ENCODE data around the gene DCN. TPM values are rescaled to one million over a fixed set of nuclear protein-coding genes. Genes with fewer than 3 reads are reported as not detected.

Gene DCN
- total RNA-seq, 4 donors from 2014 or later = 1,699 to 4,675 (median 2,258) TPM

- H3K4me3 ChIP-seq = no peak overlapping the region
- intact Hi-C loops (cut with DNase I; ENCODE audit: low total_unique reads) = no loop called here
- H3K27me3 ChIP-seq = no peaks in the 10 kb centered on the region
- no peaks in the 10 kb centered on the region for H3K36me3 ChIP-seq
- DNase-seq = peak; percentile 29 to 37
- no peaks in the 10 kb centered on the region for H3K9me3 ChIP-seq
- no peak for TF ChIP-seq POLR2A (IDR thresholded peaks at IDR 0.05)
- no peak for TF ChIP-seq CTCF (IDR thresholded peaks at IDR 0.05)
- H3K4me1 ChIP-seq = peaks cover 0 to 21% of the 10 kb centered on the region in 2 donors
- peak overlapping the region; percentile 77 to 87 for H3K27ac ChIP-seq
These were observed 44.2 kb downstream of the DCN start for GRCh38 chr12:91138337-91138920.

GRCh38 chr12:91133871-91134270 lies 48.7 kb downstream of the DCN start:
- no peak for DNase-seq
- H3K27me3 ChIP-seq = no peaks in the 10 kb centered on the region
- H3K9me3 ChIP-seq = no peaks in the 10 kb centered on the region
- H3K36me3 ChIP-seq = no peaks in the 10 kb centered on the region
- H3K4me1 ChIP-seq = no peaks in the 10 kb centered on the region
- peak overlapping the region in 1 of 2 donors; percentile 38 for H3K27ac ChIP-seq
- TF ChIP-seq POLR2A (IDR thresholded peaks at IDR 0.05) (no peak), CTCF (IDR thresholded peaks at IDR 0.05) (no peak)
- H3K4me3 ChIP-seq = no peak overlapping the region
- intact Hi-C loops (cut with DNase I; ENCODE audit: low total_unique reads) = no loop called here

GRCh38 chr12:91129662-91130362 lies 52.8 kb downstream of the DCN start:
- TF ChIP-seq CTCF (IDR thresholded peaks at IDR 0.05) (no peak), POLR2A (IDR thresholded peaks at IDR 0.05) (no peak)
- Histone ChIP-seq H3K27me3 (no peaks in the 10 kb centered on the region), H3K9me3 (no peaks in the 10 kb centered on the region), H3K4me3 (no peak overlapping the region), H3K36me3 (no peaks in the 10 kb centered on the region), H3K4me1 (no peaks in the 10 kb centered on the region), H3K27ac (peak overlapping the region in 1 of 2 donors; percentile 33)
- DNase-seq = no peak
- intact Hi-C loops (cut with DNase I; ENCODE audit: low total_unique reads) = no loop called here

- intact Hi-C loops (cut with DNase I; ENCODE audit: low total_unique reads) = no loop called here
- Histone ChIP-seq H3K4me1 (no peaks in the 10 kb centered on the region), H3K9me3 (no peaks in the 10 kb centered on the region), H3K36me3 (no peaks in the 10 kb centered on the region), H3K27me3 (no peaks in the 10 kb centered on the region), H3K4me3 (no peak overlapping the region), H3K27ac (peak overlapping the region; percentile 71 to 90)
- no peak for DNase-seq
- no peak for TF ChIP-seq POLR2A (IDR thresholded peaks at IDR 0.05)
- TF ChIP-seq CTCF (IDR thresholded peaks at IDR 0.05) = no peak
These were observed 54.9 kb downstream of the DCN start for GRCh38 chr12:91127751-91128150.

GRCh38 chr12:91127306-91127705 lies 55.3 kb downstream of the DCN start:
- intact Hi-C loops (cut with DNase I; ENCODE audit: low total_unique reads) = no loop called here
- H3K36me3 ChIP-seq = no peaks in the 10 kb centered on the region
- no peak for DNase-seq
- H3K4me3 ChIP-seq = no peak overlapping the region
- no peaks in the 10 kb centered on the region for H3K27me3 ChIP-seq
- no peaks in the 10 kb centered on the region for H3K4me1 ChIP-seq
- TF ChIP-seq POLR2A (IDR thresholded peaks at IDR 0.05) (no peak), CTCF (IDR thresholded peaks at IDR 0.05) (no peak)
- H3K9me3 ChIP-seq = no peaks in the 10 kb centered on the region
- peak overlapping the region; percentile 71 to 90 for H3K27ac ChIP-seq
